OCI-LY3 (cell line): ENCODE measurements around the gene GRK1.

Source experiments
- H2AFZ ChIP-seq: fragments of 200-600, 300-600 bp; shearing (Covaris generic); 2 replicates; pipeline ENCODE4 v1.6.0; 2014; ENCODE audit warnings: antibody characterized with exemption, low read depth, low read length
- H3K27ac ChIP-seq: fragments of 200-600, 300-600 bp; sonication (generic); 2 replicates; pipeline ENCODE4 v1.5.1; 2014; ENCODE audit warnings: mild to moderate bottlenecking, low read length, moderate library complexity, mixed read lengths
- H3K27me3 ChIP-seq: fragments of 200-600, 300-600 bp; sonication (generic); 2 replicates; pipeline ENCODE4 v1.6.1; 2014; ENCODE audit warnings: low read depth, low read length, mixed read lengths
- H3K36me3 ChIP-seq: fragments of 200-600, 300-600 bp; sonication (generic); replicated peaks from 2 replicates; pipeline ENCODE3; 2014; ENCODE audit warnings: low read depth, low read length, mixed read lengths
- H3K4me1 ChIP-seq: fragments of 300-600, 200-600 bp; sonication (generic); 2 replicates; pipeline ENCODE4 v1.6.1; 2014; ENCODE audit warnings: low read length, mixed read lengths
- H3K4me2 ChIP-seq: fragments of 200-600, 300-600 bp; sonication (generic); 2 replicates; pipeline ENCODE4 v1.6.1; 2014; ENCODE audit warnings: low read length, mixed read lengths
- H3K4me3 ChIP-seq: fragments of 300-600, 200-600 bp; sonication (generic); 2 replicates; pipeline ENCODE4 v1.5.1; 2014; ENCODE audit warnings: antibody characterized with exemption, mild to moderate bottlenecking, low read length, moderate library complexity
- H3K79me2 ChIP-seq: fragments of 300-600, 200-600 bp; shearing (Covaris generic); 2 replicates; pipeline ENCODE4 v1.6.1; 2014; ENCODE audit warnings: mild to moderate bottlenecking, low read length, mixed read lengths
- H3K9ac ChIP-seq: fragments of 300-600, 200-600 bp; shearing (Covaris generic); 2 replicates; pipeline ENCODE4 v1.6.0; 2014; ENCODE audit warnings: mild to moderate bottlenecking, low read length, moderate library complexity
- H3K9me3 ChIP-seq: fragments of 200-600, 300-600 bp; shearing (Covaris generic); 2 replicates; pipeline ENCODE4 v1.6.1; 2014; ENCODE audit warnings: low read length, mixed read lengths; ENCODE audit not compliant: insufficient read depth
- H4K20me1 ChIP-seq: fragments of 200-600, 300-600 bp; sonication (generic); 2 replicates; pipeline ENCODE4 v1.6.1; 2016; ENCODE audit warnings: low read length, mixed read lengths; ENCODE audit not compliant: insufficient read depth
- EZH2phosphoT487 ChIP-seq: fragments of 200-600 bp; shearing (Covaris generic); IDR thresholded peaks from 2 replicates; pipeline ENCODE4 v1.6.1; 2018; ENCODE audit warnings: antibody characterized with exemption, mixed run types, low read depth
- TF ChIP-seq, protein P1 (sequence below): fragments of 200-600, 300-600 bp; sonication (generic); IDR thresholded peaks from 2 replicates; pipeline ENCODE4 v1.5.1; 2014; ENCODE audit warnings: antibody characterized with exemption, low read length, low read depth

Gene GRK1

DNA sequence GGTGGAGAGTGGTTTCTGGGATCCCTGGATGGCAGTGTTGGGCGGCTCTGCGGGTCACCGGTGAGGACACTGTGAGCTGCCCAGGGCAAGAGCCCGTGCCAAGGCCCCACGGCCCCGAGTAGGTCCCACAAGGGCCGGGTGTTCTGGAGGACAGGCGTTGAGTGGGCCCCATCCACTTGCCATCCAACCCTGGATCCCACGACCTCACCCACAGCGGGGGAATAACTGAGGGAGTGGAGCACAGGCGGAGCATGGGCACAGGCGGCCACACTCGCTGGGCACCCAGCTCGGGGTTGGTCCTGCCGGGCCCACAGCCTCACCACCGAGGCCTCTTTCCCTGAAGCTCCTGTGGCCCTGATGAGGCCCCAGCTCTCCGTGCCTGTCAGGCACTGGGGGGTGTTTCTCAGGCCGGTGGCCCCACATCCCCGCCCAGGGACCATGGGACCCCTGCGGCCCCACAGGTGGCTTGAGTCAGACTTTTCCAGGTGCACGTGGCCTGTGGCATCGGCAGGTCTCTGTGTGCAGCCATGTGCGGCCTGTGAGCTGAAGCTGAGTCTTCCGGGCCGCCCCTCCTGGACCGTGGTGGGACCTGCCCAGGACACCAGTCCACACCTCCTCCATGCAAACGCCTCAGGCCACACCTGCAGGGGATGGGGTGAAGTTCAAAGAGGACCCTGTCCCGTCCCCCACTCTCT, 108.6 kb downstream of the GRK1 start:
- Histone ChIP-seq H2AFZ (no peak overlapping the region), H3K27ac (no peak overlapping the region), H3K4me2 (no peak overlapping the region), H3K4me1 (no peaks in the 10 kb centered on the region), H3K4me3 (no peak overlapping the region), H3K9ac (no peak overlapping the region), H4K20me1 (no peaks in the 10 kb centered on the region), H3K27me3 (peaks cover 35% of the 10 kb centered on the region), H3K9me3 (no peaks in the 10 kb centered on the region), H3K36me3 (no peaks in the 10 kb centered on the region), H3K79me2 (no peaks in the 10 kb centered on the region)
- TF ChIP-seq, protein P1, sequence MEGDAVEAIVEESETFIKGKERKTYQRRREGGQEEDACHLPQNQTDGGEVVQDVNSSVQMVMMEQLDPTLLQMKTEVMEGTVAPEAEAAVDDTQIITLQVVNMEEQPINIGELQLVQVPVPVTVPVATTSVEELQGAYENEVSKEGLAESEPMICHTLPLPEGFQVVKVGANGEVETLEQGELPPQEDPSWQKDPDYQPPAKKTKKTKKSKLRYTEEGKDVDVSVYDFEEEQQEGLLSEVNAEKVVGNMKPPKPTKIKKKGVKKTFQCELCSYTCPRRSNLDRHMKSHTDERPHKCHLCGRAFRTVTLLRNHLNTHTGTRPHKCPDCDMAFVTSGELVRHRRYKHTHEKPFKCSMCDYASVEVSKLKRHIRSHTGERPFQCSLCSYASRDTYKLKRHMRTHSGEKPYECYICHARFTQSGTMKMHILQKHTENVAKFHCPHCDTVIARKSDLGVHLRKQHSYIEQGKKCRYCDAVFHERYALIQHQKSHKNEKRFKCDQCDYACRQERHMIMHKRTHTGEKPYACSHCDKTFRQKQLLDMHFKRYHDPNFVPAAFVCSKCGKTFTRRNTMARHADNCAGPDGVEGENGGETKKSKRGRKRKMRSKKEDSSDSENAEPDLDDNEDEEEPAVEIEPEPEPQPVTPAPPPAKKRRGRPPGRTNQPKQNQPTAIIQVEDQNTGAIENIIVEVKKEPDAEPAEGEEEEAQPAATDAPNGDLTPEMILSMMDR: no peak
- TF ChIP-seq EZH2phosphoT487: no peak

DNA sequence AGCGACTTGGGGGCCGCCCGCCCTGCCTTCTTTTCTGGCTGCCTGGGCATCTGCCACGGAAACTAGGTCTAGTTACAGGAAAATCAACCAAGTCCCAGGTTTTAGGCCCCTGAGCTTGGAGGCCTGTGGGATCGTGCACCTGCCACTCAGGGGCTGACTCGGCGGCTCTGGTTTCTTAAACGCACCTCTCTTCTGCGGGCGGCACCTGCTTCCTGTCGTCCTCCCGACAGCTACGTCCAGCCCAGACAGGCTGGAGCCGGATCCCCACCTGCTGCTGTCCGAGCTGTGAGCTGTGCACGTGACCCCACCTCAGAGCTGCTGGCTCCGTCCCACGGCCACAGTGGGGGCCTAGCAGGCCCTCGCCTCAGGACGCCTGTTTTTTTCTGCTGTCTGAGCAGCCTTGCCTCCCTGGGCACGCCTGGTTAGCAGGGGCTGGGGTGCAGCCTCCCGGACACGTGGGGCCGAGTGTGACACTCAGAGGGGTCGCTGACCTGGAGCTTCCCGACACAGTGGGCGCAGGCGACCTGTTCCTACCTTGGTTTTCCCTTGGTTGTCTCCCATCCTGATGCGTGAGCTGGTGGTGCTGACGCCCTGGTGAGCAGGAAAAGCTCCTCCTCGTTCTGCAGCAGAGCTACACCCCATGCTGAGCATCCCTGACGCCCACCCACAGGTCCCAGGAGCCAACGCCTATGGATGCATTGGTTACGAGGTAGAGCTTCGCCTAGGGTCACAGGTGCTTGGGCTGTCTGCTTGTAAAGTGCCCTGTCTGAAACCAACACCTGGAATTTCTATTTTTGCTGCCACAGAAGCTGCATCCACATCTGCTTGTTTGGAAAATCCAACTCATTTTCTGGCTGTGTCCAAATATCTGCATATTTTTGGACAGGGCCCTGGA, 109.5 kb downstream of the GRK1 start:
- Histone ChIP-seq H3K36me3 (no peaks in the 10 kb centered on the region), H3K4me2 (no peak overlapping the region), H3K4me3 (no peak overlapping the region), H3K27ac (no peak overlapping the region), H3K9me3 (no peaks in the 10 kb centered on the region), H3K9ac (no peak overlapping the region), H3K79me2 (no peaks in the 10 kb centered on the region), H2AFZ (no peak overlapping the region), H3K4me1 (no peaks in the 10 kb centered on the region), H4K20me1 (no peaks in the 10 kb centered on the region), H3K27me3 (peaks cover 42% of the 10 kb centered on the region)
- no peak for TF ChIP-seq EZH2phosphoT487
- TF ChIP-seq, protein P1: no peak

DNA sequence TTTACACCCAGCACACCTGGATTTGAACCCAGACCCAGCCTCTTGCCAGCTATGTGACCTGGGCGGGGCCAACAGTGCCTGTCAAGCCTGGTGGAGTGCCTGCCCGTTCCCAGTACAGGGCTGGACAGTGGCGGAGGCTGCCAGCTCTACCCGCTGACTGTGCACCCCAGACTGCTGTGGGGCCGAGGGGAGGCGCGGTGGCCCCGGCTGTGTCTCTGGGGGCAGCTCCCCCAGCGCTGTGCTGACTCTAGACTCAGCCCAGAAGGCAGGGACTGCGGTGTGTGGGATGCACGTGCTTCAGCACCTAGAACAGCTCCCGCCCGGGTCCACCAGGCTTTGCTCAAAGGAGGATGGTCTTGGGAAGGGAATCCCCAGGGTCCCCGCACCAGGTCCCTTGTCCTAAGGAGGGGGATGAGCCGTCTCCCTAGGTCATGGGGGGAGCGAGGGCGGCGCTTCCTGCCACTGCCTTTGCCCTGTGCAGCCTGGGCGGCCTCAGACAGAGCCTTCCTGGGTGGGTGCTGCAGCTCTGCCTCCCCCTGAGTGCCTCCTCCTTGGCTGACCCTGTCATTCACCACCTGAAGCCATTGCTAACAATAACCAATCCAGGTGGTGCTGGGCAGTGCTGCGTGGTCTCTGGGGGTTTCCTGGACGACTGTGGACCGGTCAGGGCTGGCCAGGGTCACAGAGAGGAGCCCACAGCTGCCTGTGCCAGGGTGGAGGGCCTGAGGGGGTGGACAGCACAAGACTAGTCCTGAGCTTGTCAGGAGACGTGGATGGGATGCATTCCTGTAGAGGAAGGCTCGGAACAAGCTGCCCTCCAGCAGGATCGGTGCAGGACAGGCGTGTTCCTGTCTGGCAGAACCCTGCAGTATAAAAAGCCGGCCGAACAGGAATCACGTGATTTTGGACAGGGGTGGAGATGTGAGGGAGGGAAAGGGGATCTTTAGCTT, 110.6 kb downstream of the GRK1 start:
- no peak overlapping the region for H2AFZ ChIP-seq
- H3K4me3 ChIP-seq: no peak overlapping the region
- H3K9me3 ChIP-seq: no peaks in the 10 kb centered on the region

More for the DNA sequence above, 110.6 kb downstream of the GRK1 start:
- Histone ChIP-seq H3K79me2 (no peaks in the 10 kb centered on the region), H4K20me1 (no peaks in the 10 kb centered on the region), H3K36me3 (no peaks in the 10 kb centered on the region), H3K9ac (no peak overlapping the region), H3K4me2 (no peak overlapping the region), H3K27ac (no peak overlapping the region), H3K4me1 (no peaks in the 10 kb centered on the region), H3K27me3 (peaks cover 40% of the 10 kb centered on the region)
- TF ChIP-seq EZH2phosphoT487: no peak
- TF ChIP-seq, protein P1: no peak
